GM12878 (cell line): ENCODE measurements around the gene FGGY. TPM values are rescaled to one million over a fixed set of nuclear protein-coding genes. Genes with fewer than 3 reads are reported as not detected.

Experiments used
- ATAC-seq: fragments of 200-7000 bp; cut with Tn5 transposase; 3 replicates; pipeline ENCODE4 v1.9.1; 2020; ENCODE audit warnings: mild to moderate bottlenecking, moderate library complexity
- BruUV-seq: library from RNA; stranded (reverse); fragments of 400-500 nt; replicated peaks from 2 replicates; lab custom pipeline; 2021; lab: Mats Ljungman, UMichigan
- CTCF ChIA-PET: fragments of 300-600 bp; sonication (Branson Sonifier 250); formaldehyde crosslinking; extraction: SDS; loops from one replicate; lab custom pipeline; 2021; ENCODE audit warnings: inconsistent platforms; lab: Yijun Ruan, JAX
- POLR2A ChIA-PET: fragments of 350-600 bp; formaldehyde crosslinking; extraction: SDS; loops from one replicate; lab custom pipeline; 2021; ENCODE audit warnings: inconsistent platforms; lab: Charles Lee
- RAD21 ChIA-PET: fragments of 300-600 bp; sonication (Branson Sonifier 250); formaldehyde crosslinking; loops from one replicate; lab custom pipeline; 2023; ENCODE audit warnings: antibody characterized with exemption; ENCODE audit not compliant: unreplicated experiment; lab: Charles Lee
- SMC1A ChIA-PET: fragments of 300-600 bp; sonication (Branson Sonifier 250); formaldehyde crosslinking; loops from one replicate; lab custom pipeline; 2023; ENCODE audit not compliant: unreplicated experiment, uncharacterized antibody; lab: Charles Lee
- DNase-seq: peaks from one replicate; pipeline ENCODE4 v3.0.0-alpha.2; 2011; ENCODE audit warnings: low read depth, low spot score
- FAIRE-seq: peaks from 3 replicates; lab custom pipeline; 2011; peaks lifted over from hg19 to GRCh38; lab: Jason Lieb, UNC
- H2AFZ ChIP-seq: 2 replicates; pipeline ENCODE4 v1.6.0; 2011; ENCODE audit warnings: low read depth, low read length, control low read depth; ENCODE audit not compliant: control insufficient read depth
- H3K27ac ChIP-seq: 2 replicates; pipeline ENCODE4 v1.5.1; 2011; ENCODE audit warnings: control low read depth; ENCODE audit not compliant: control insufficient read depth, insufficient read depth
- H3K27me3 ChIP-seq, 2 experiments: replicated peaks in 1 of 2; 2 replicates each; pipeline versions ENCODE4 v1.6.0 to v1.6.1; 2011; ENCODE audit warnings: low read length in 1 of 2; ENCODE audit not compliant: control insufficient read depth in 2 of 2, insufficient read depth in 2 of 2
- H3K36me3 ChIP-seq, 2 experiments: 2 replicates each; pipeline ENCODE4 v1.5.1; 2011; ENCODE audit warnings: low read length in 1 of 2; ENCODE audit not compliant: control insufficient read depth in 2 of 2, insufficient read depth in 2 of 2
- H3K4me1 ChIP-seq: 2 replicates; pipeline ENCODE4 v1.6.1; 2011; ENCODE audit warnings: mild to moderate bottlenecking, low read length, moderate library complexity, mixed read lengths; ENCODE audit not compliant: control insufficient read depth, insufficient read depth
- H3K4me2 ChIP-seq: 2 replicates; pipeline ENCODE4 v1.6.0; 2011; ENCODE audit warnings: control low read depth; ENCODE audit not compliant: control insufficient read depth, insufficient read depth
- H3K4me3 ChIP-seq: fragments of 200-600 bp; sonication (generic); 2 replicates; pipeline ENCODE4 v1.5.1; 2016
- H3K79me2 ChIP-seq: 2 replicates; pipeline ENCODE4 v1.6.0; 2011; ENCODE audit warnings: low read length; ENCODE audit not compliant: control insufficient read depth, insufficient read depth
- H3K9ac ChIP-seq: 2 replicates; pipeline ENCODE4 v1.8.0; 2011; ENCODE audit warnings: low read length, control low read depth, mixed read lengths; ENCODE audit not compliant: control insufficient read depth, insufficient read depth
- H3K9me3 ChIP-seq: replicated peaks from 3 replicates; pipeline ENCODE4 v1.5.1; 2011; ENCODE audit warnings: mild to moderate bottlenecking, low read length; ENCODE audit not compliant: control insufficient read depth, insufficient read depth
- H4K20me1 ChIP-seq: 2 replicates; pipeline ENCODE4 v1.6.0; 2011; ENCODE audit not compliant: control insufficient read depth, insufficient read depth
- BCL11A ChIP-seq: IDR thresholded peaks from 2 replicates; pipeline ENCODE4 v1.6.1; 2011; ENCODE audit warnings: low read depth, low read length
- CBX3 ChIP-seq: fragments of 200-600 bp; sonication (generic); IDR thresholded peaks from 2 replicates; pipeline ENCODE4 v1.6.1; 2016; ENCODE audit warnings: low read depth, borderline replicate concordance
- NFYA ChIP-seq: IDR thresholded peaks from 2 replicates; pipeline ENCODE4 v1.6.1; 2011; ENCODE audit warnings: low read depth, mild to moderate bottlenecking, low read length, improper control_type of control experiment, borderline replicate concordance
- POLR2AphosphoS5 ChIP-seq: IDR thresholded peaks from 2 replicates; pipeline ENCODE4 v1.6.1; 2011; ENCODE audit warnings: mild to moderate bottlenecking, low read length, inconsistent platforms
- SIX5 ChIP-seq: IDR thresholded peaks from 2 replicates; pipeline ENCODE4 v1.6.1; 2011; ENCODE audit warnings: mild to moderate bottlenecking, low read depth, low read length, moderate library complexity; ENCODE audit not compliant: severe bottlenecking
- SPI1 ChIP-seq: IDR thresholded peaks from 2 replicates; pipeline ENCODE4 v1.6.1; 2011; ENCODE audit warnings: low read depth, mild to moderate bottlenecking, low read length, moderate library complexity, borderline replicate concordance; ENCODE audit not compliant: insufficient read depth
- WGBS: methylation state at CpG from one replicate; pipeline ENCODE4 v1.1.6; 2016; ENCODE audit warnings: low lambda C conversion rate; ENCODE audit not compliant: insufficient replicate concordance, insufficient coverage; ENCODE audit errors: missing lambda C conversion rate; 5-methylcytosine and 5-hydroxymethylcytosine counted together
- in situ Hi-C: fragments of 300-500 bp; cut with MboI; formaldehyde crosslinking; loops from 9 replicates; pipeline ENCODE4 v1.14.3; 2018; ENCODE audit warnings: mixed read lengths
- intact Hi-C: fragments of 100-400 bp; cut with micrococcal nuclease; formaldehyde crosslinking; loops from one replicate; pipeline ENCODE4 v1.14.2; 2022; ENCODE audit not compliant: unreplicated experiment
- polyA plus RNA-seq, 11 experiments: library from polyadenylated mRNA; depleted of rRNA in 4 of 11; unstranded in 6 of 11; stranded (reverse) in 5 of 11; fragments of >200 nt; fragmentation: Nextera tagmentation in 4 of 11; fragmentation: Illumina TruSeq in 1 of 11; extraction: Ambion mirVana in 4 of 11; extraction: Trizol in 1 of 11; gene quantifications; 1 replicate in 1 of 11; 2 replicates in 10 of 11; pipeline versions ENCODE4 v1.2.1 to v1.2.3, GENCODE V29; 2011 to 2016; ENCODE audit warnings: inconsistent platforms in 2 of 11, missing spikeins in 2 of 11, low read depth in 1 of 11
- total RNA-seq, 4 experiments: library from RNA; depleted of rRNA in 3 of 4; stranded (reverse); fragments of >200 nt in 3 of 4; fragmentation: Illumina TruSeq in 1 of 4; extraction: Trizol in 1 of 4; gene quantifications; 2 replicates each; pipeline versions ENCODE4 v1.2.1 to v1.2.3, GENCODE V29; 2013 to 2021
- TF ChIP-seq, protein P1 (sequence below): IDR thresholded peaks from 2 replicates; pipeline ENCODE4 v1.6.1; 2012; ENCODE audit warnings: low read length, inconsistent platforms

Gene FGGY
- total and polyA plus RNA-seq, 10 of the 15 experiments (the other 5 are each of a cell fraction or from before 2014, with no cell fraction given), result 6.2 to 11.9 (median 7.5) TPM

DNA sequence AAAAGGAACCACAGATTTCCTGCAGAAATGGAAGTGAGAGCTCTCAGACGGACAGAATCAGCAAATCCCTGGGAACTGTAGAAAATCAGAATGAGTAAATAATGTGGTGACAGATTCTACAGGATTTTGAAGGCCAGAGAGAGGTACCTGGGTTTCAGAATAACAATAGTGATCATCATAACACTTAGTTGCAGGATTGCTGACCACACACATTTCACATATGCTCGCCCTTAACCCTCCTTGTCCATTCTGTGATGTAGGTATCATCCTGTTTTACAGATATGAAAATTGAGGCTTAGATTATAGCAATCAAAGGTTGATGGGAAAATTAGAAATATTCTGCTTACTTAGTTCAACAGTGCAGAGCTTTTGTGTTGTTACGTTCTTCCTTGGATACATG is 419.9 kb downstream of the FGGY start:
- ChIA-PET SMC1A (interaction anchor here (1.4 kb wide), 1 partner anchor 30 kb away, joined by 4 read pairs; no protein-coding TSS in a partner anchor), POLR2A (no interaction called here), RAD21 (no interaction called here), CTCF (interaction anchor here (1.6 to 2.6 kb wide), 2 partner anchors 18 to 42 kb away, joined by 3 to 9 read pairs; no protein-coding TSS in a partner anchor)
- no peak for FAIRE-seq
- H3K27me3 ChIP-seq, result no peaks in the 10 kb centered on the region
- no peaks in the 10 kb centered on the region for H3K79me2 ChIP-seq
- no peaks in the 10 kb centered on the region for H3K4me1 ChIP-seq
- H4K20me1 ChIP-seq, result no peaks in the 10 kb centered on the region
- WGBS, result 57% methylated on average over 3 of the region's 3 CpGs
- H3K4me3 ChIP-seq, result no peak overlapping the region
- TF ChIP-seq, protein P1, sequence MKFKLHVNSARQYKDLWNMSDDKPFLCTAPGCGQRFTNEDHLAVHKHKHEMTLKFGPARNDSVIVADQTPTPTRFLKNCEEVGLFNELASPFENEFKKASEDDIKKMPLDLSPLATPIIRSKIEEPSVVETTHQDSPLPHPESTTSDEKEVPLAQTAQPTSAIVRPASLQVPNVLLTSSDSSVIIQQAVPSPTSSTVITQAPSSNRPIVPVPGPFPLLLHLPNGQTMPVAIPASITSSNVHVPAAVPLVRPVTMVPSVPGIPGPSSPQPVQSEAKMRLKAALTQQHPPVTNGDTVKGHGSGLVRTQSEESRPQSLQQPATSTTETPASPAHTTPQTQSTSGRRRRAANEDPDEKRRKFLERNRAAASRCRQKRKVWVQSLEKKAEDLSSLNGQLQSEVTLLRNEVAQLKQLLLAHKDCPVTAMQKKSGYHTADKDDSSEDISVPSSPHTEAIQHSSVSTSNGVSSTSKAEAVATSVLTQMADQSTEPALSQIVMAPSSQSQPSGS, result no peak
- no peak for TF ChIP-seq POLR2AphosphoS5
- no peak for TF ChIP-seq NFYA
- no peak for TF ChIP-seq SPI1
- no peak for TF ChIP-seq CBX3
- no peak for TF ChIP-seq BCL11A
- no peak for TF ChIP-seq SIX5
- H3K9ac ChIP-seq, result no peak overlapping the region
- in situ Hi-C loops, result loop anchor here (25.0 kb wide), 1 partner anchor 980 kb away; no protein-coding TSS in a partner anchor
- no TSS peak for BruUV-seq
- DNase-seq, result no peak
- ATAC-seq, result no peak
- no peak overlapping the region for H3K27ac ChIP-seq
- H3K4me2 ChIP-seq, result no peak overlapping the region
- H2AFZ ChIP-seq, result no peak overlapping the region
- intact Hi-C loops, result no loop called here
- H3K9me3 ChIP-seq, result no peaks in the 10 kb centered on the region
- no peaks in the 10 kb centered on the region for H3K36me3 ChIP-seq
